Activated CD8-positive, alpha-beta memory T cell treated with anti-CD3 and anti-CD28 coated beads, Interleukin-2, amount 50 U/mL, for 24 hours (primary cell): Measurements from ENCODE around the gene PEBP1.

Source experiments
- DNase-seq: peaks from one replicate; pipeline ENCODE4 v3.0.0-alpha.2; 2020; ENCODE audit errors: extremely low read depth

Gene PEBP1

GRCh38 chr12:118193958-118194357 lies 58.0 kb downstream of the PEBP1 start:
- DNase-seq: no peak
